Measurements from ENCODE around the gene ERCC2. TPM values are rescaled to one million over a fixed set of nuclear protein-coding genes. Genes with fewer than 3 reads are reported as not detected.

The ERCC2 gene
- total and polyA plus RNA-seq, 2 of the 8 experiments (the other 6 are each of a cell fraction or from before 2014, with no cell fraction given) = 107 to 117 TPM

GRCh38 chr19:45322311-45322710 lies 48.1 kb downstream of the ERCC2 start:
- Histone ChIP-seq H3K18ac (ENCODE audit: extremely low read depth, low read length) (no peak overlapping the region), H3K4ac (replicated peaks; ENCODE audit: insufficient read length, low read depth, low read length) (no peak overlapping the region), H2AK5ac (ENCODE audit: low read depth, low read length) (no peak overlapping the region), H3K4me3 (ENCODE audit: extremely low read depth in 1 of 4, insufficient read depth in 2 of 4, low read depth in 3 of 4, low read length in 4 of 4) (no peak overlapping the region), H3K23ac (ENCODE audit: insufficient read length) (no peak overlapping the region), H2AFZ (ENCODE audit: low read length) (no peak overlapping the region), H3K79me1 (ENCODE audit: low read depth, low read length) (no peaks in the 10 kb centered on the region), H2BK12ac (ENCODE audit: low read depth, low read length) (0 out of 2 replicates have a peak overlapping the region, but pooled peaks have one; percentile 39), H3K9ac (replicated peaks in 1 of 4; ENCODE audit: extremely low read depth in 1 of 4, low read depth in 3 of 4, low read length in 3 of 4) (no peak overlapping the region; a peak in 1 of 7 replicates), H3K56ac (replicated peaks; ENCODE audit: insufficient read length, low read depth, low read length) (no peak overlapping the region), H3K79me2 (ENCODE audit: control insufficient read depth in 1 of 2, insufficient read depth in 2 of 2, low read length in 2 of 2) (no peaks in the 10 kb centered on the region), H3K4me1 (replicated peaks in 1 of 4; ENCODE audit: control insufficient read depth in 3 of 4, insufficient read depth in 4 of 4, low read length in 3 of 4) (peaks cover 2 to 18% (median 6%) of the 10 kb centered on the region in 4 experiments; a peak in 6 of 7 replicates), H3K14ac (ENCODE audit: insufficient read length) (no peak overlapping the region), H3K23me2 (ENCODE audit: low read depth, low read length) (peaks cover 3% of the 10 kb centered on the region; the same call in 1 of the 2 replicates), H4K20me1 (replicated peaks in 1 of 2; ENCODE audit: control insufficient read depth in 1 of 2, insufficient read depth in 2 of 2, low read length in 2 of 2) (peaks cover 0 to 2% of the 10 kb centered on the region in 2 experiments), H2BK120ac (replicated peaks; ENCODE audit: low read depth, low read length) (no peak overlapping the region), H2BK5ac (ENCODE audit: low read depth, low read length) (no peak overlapping the region), H3K9me3 (ENCODE audit: insufficient read depth in 2 of 2, low read depth in 1 of 2, low read length in 1 of 2) (no peaks in the 10 kb centered on the region), H2BK20ac (ENCODE audit: low read length) (no peak overlapping the region), H3K4me2 (ENCODE audit: insufficient read depth in 1 of 2, low read depth in 2 of 2, low read length in 2 of 2) (no peak overlapping the region; a peak in 1 of 4 replicates), H3K27ac (ENCODE audit: low read depth, low read length) (no peak overlapping the region), H4K91ac (replicated peaks; ENCODE audit: insufficient read length, low read length) (no peak overlapping the region), H4K8ac (ENCODE audit: extremely low read depth, insufficient read depth, low read length) (no peak overlapping the region), H3K27me3 (replicated peaks in 1 of 4; ENCODE audit: control insufficient read depth in 3 of 4, extremely low read depth in 1 of 4, insufficient read depth in 3 of 4, low read length in 3 of 4) (peaks cover 0 to 14% (median 13%) of the 10 kb centered on the region in 4 experiments; a peak in 5 of 7 replicates), H3K36me3 (ENCODE audit: control insufficient read depth in 2 of 4, insufficient read depth in 4 of 4, low read length in 3 of 4) (no peaks in the 10 kb centered on the region), H4K5ac (ENCODE audit: insufficient read length, low read depth, low read length) (no peak overlapping the region), H2BK15ac (ENCODE audit: low read length) (0 out of 2 replicates have a peak overlapping the region, but pooled peaks have one; percentile 46)
- DNase-seq (ENCODE audit: low read depth in 1 of 2, low spot score in 2 of 2) (no peak), FAIRE-seq (no peak)
- WGBS, 2 experiments (ENCODE audit: extremely low coverage in 1 of 2, insufficient coverage in 1 of 2, insufficient read length in 1 of 2, insufficient replicate concordance in 2 of 2, low coverage in 1 of 2, low lambda C conversion rate in 2 of 2, missing lambda C conversion rate in 1 of 2) = 85% methylated on average over 11 of the region's 11 CpGs; no CpG with 5 or more reads in 1 of the 2 experiments
- POLR2A ChIA-PET (ENCODE audit: partially characterized antibody) = no interaction called here
- CTCF ChIA-PET (ENCODE audit: partially characterized antibody) = interaction anchor here (0.7 to 4.0 kb wide), 4 partner anchors 16 to 179 kb away, joined by 3 to 13 read pairs (median 4); no protein-coding TSS in a partner anchor
- TF ChIP-seq CHD2 (IDR thresholded peaks at IDR 0.05; ENCODE audit: low read length) = no peak
- TF ChIP-seq CTBP2 (IDR thresholded peaks at IDR 0.05; ENCODE audit: borderline replicate concordance, insufficient read depth, insufficient read length, low read length) = no peak
- TF ChIP-seq HDAC6 (IDR thresholded peaks at IDR 0.05; ENCODE audit: low read depth, low read length) = no peak
- TF ChIP-seq CBX8 (IDR thresholded peaks at IDR 0.05; ENCODE audit: borderline replicate concordance, low read depth, low read length) = no peak
- no peak for TF ChIP-seq KDM4A (IDR thresholded peaks at IDR 0.05; ENCODE audit: low read depth, low read length, severe bottlenecking)
- no peak for TF ChIP-seq PHF8 (conservative IDR thresholded peaks at IDR 0.05; ENCODE audit: low read depth, low read length)
- no peak for TF ChIP-seq NRF1 (IDR thresholded peaks at IDR 0.05; ENCODE audit: low read depth, low read length)
